CD4-positive, alpha-beta T cell (primary cell): ENCODE measurements around the gene FAM187B. TPM values are rescaled to one million over a fixed set of nuclear protein-coding genes. Genes with fewer than 3 reads are reported as not detected.

Experiments used
- ATAC-seq: fragments of 200-7000 bp; cut with Tn5 transposase; one replicate; pipeline ENCODE4 v1.10.0; 2022; ENCODE audit warnings: mild to moderate bottlenecking; ENCODE audit not compliant: poor library complexity
- CTCF ChIA-PET: fragments of 350-600 bp; sonication (Branson Sonifier 250); formaldehyde crosslinking; loops from one replicate; lab custom pipeline; 2021; ENCODE audit warnings: antibody characterized with exemption, inconsistent platforms; lab: Charles Lee
- POLR2A ChIA-PET: fragments of 350-600 bp; sonication (Branson Sonifier 250); formaldehyde crosslinking; loops from one replicate; lab custom pipeline; 2021; ENCODE audit warnings: antibody characterized with exemption, inconsistent platforms; lab: Charles Lee
- DNase-seq, 14 experiments: peaks; one replicate each; pipeline ENCODE4 v3.0.0-alpha.2; 2013 to 2020; ENCODE audit warnings: mixed read lengths in 2 of 14
- H3K27ac ChIP-seq, 2 donors: one replicate each; pipeline versions ENCODE4 v1.5.1 to v1.7.0; 2013; ENCODE audit warnings: low read length in 2 of 2, low read depth in 1 of 2, mild to moderate bottlenecking in 1 of 2
- H3K27me3 ChIP-seq, 2 experiments: 1 replicate in 1 of 2; 2 replicates in 1 of 2; pipeline versions ENCODE4 v1.6.1 to v1.7.0; 2013; ENCODE audit warnings: low read length in 2 of 2, control low read depth in 1 of 2, mild to moderate bottlenecking in 1 of 2, moderate library complexity in 1 of 2; ENCODE audit not compliant: insufficient read depth in 2 of 2, control insufficient read depth in 1 of 2
- H3K36me3 ChIP-seq: one replicate; pipeline ENCODE4 v1.6.1; 2013; ENCODE audit warnings: low read length, control low read depth; ENCODE audit not compliant: insufficient read depth
- H3K4me1 ChIP-seq: one replicate; pipeline ENCODE4 v1.6.1; 2013; ENCODE audit warnings: low read length, control low read depth; ENCODE audit not compliant: insufficient read depth
- H3K4me3 ChIP-seq: one replicate; pipeline ENCODE4 v1.5.1; 2013; ENCODE audit warnings: mild to moderate bottlenecking, low read length, moderate library complexity
- H3K9me3 ChIP-seq, 2 experiments: 1 replicate in 1 of 2; 2 replicates in 1 of 2; pipeline versions ENCODE4 v1.6.1 to v1.7.0; 2013; ENCODE audit warnings: low read length in 2 of 2, mild to moderate bottlenecking in 2 of 2, control low read depth in 1 of 2, moderate library complexity in 1 of 2; ENCODE audit not compliant: control insufficient read depth in 1 of 2, insufficient read depth in 1 of 2
- H3K27ac Mint-ChIP-seq: one replicate; pipeline ENCODE4 v1.8.0; 2020; ENCODE audit warnings: mixed read lengths
- H3K27me3 Mint-ChIP-seq: one replicate; pipeline ENCODE4 v1.8.0; 2021; ENCODE audit warnings: mixed read lengths
- H3K36me3 Mint-ChIP-seq: one replicate; pipeline ENCODE4 v1.8.0; 2021; ENCODE audit warnings: low read depth, mixed read lengths
- H3K4me1 Mint-ChIP-seq: one replicate; pipeline ENCODE4 v1.8.0; 2021; ENCODE audit warnings: low read depth, mixed read lengths
- H3K4me3 Mint-ChIP-seq: one replicate; pipeline ENCODE4 v1.8.0; 2020; ENCODE audit warnings: mild to moderate bottlenecking, mixed read lengths
- H3K9me3 Mint-ChIP-seq: one replicate; pipeline ENCODE4 v1.8.0; 2020; ENCODE audit warnings: mixed read lengths
- CTCF ChIP-seq: fragments of 200-600 bp; IDR thresholded peaks from one replicate; pipeline ENCODE4 v1.8.0; 2022; ENCODE audit warnings: antibody characterized with exemption, mild to moderate bottlenecking
- intact Hi-C, 2 experiments: fragments of 100-400 bp; cut with DNase I in 1 of 2; cut with micrococcal nuclease in 1 of 2; formaldehyde crosslinking; loops; one replicate each; pipeline versions ENCODE4 v1.15.1 to v1.9.0; 2023 to 2025; cut with DNase I, micrococcal nuclease
- total RNA-seq, 174 experiments: library from RNA in 2 of 174; stranded (reverse) in 2 of 174; gene quantifications; one replicate each; pipeline ENCODE4 v1.2.3 and lab custom pipeline; 2021 to 2026

FAM187B gene
- total RNA-seq, 2 experiments from 2014 or later = not detected

GRCh38 chr19:35224681-35225571 lies 3.6 kb downstream of the FAM187B start:
- POLR2A ChIA-PET = interaction anchor here (0.9 to 1.3 kb wide), 2 partner anchors 13 to 71 kb away, joined by 3 to 6 read pairs; no protein-coding TSS in a partner anchor
- Mint-ChIP-seq H3K4me1 (peaks cover 29% of the 10 kb centered on the region), H3K9me3 (no peaks in the 10 kb centered on the region), H3K27me3 (no peaks in the 10 kb centered on the region), H3K4me3 (no peak overlapping the region), H3K27ac (no peak overlapping the region), H3K36me3 (no peaks in the 10 kb centered on the region)
- DNase-seq = no peak
- peaks cover 46% of the 10 kb centered on the region for H3K4me1 ChIP-seq
- H3K9me3 ChIP-seq = peaks cover 0 to 6% of the 10 kb centered on the region in 2 experiments
- H3K36me3 ChIP-seq = no peaks in the 10 kb centered on the region
- CTCF ChIA-PET = no interaction called here
- intact Hi-C loops = no loop called here
- no peak for TF ChIP-seq CTCF
- H3K27me3 ChIP-seq = no peaks in the 10 kb centered on the region
- H3K4me3 ChIP-seq = no peak overlapping the region
- ATAC-seq = no peak
- H3K27ac ChIP-seq = no peak overlapping the region

GRCh38 chr19:35223862-35224505 lies 4.6 kb downstream of the FAM187B start:
- Histone ChIP-seq H3K27ac (no peak overlapping the region), H3K4me1 (peaks cover 47% of the 10 kb centered on the region), H3K4me3 (no peak overlapping the region), H3K27me3 (no peaks in the 10 kb centered on the region), H3K9me3 (peaks cover 0 to 6% of the 10 kb centered on the region in 2 experiments), H3K36me3 (no peaks in the 10 kb centered on the region)
- POLR2A ChIA-PET = interaction anchor here (0.7 to 2.0 kb wide), 2 partner anchors 11 to 12 kb away, joined by 3 to 6 read pairs; no protein-coding TSS in a partner anchor
- intact Hi-C loops = no loop called here
- DNase-seq = no peak
- H3K36me3 Mint-ChIP-seq = no peaks in the 10 kb centered on the region
- TF ChIP-seq CTCF = no peak
- no peaks in the 10 kb centered on the region for H3K9me3 Mint-ChIP-seq
- CTCF ChIA-PET = no interaction called here
- no peak overlapping the region for H3K27ac Mint-ChIP-seq
- no peak for ATAC-seq
- H3K4me3 Mint-ChIP-seq = no peak overlapping the region
- no peaks in the 10 kb centered on the region for H3K27me3 Mint-ChIP-seq
- H3K4me1 Mint-ChIP-seq = peaks cover 35% of the 10 kb centered on the region

- H3K27ac ChIP-seq = no peak overlapping the region
- no peak for ATAC-seq
- no peaks in the 10 kb centered on the region for H3K27me3 Mint-ChIP-seq
- no peaks in the 10 kb centered on the region for H3K36me3 Mint-ChIP-seq
- peaks cover 35% of the 10 kb centered on the region for H3K4me1 Mint-ChIP-seq
- H3K27me3 ChIP-seq = no peaks in the 10 kb centered on the region
- H3K4me3 Mint-ChIP-seq = no peak overlapping the region
- ChIA-PET POLR2A (interaction anchor here (0.7 to 2.0 kb wide), 3 partner anchors 12 to 17 kb away, joined by 3 to 6 read pairs (median 3); no protein-coding TSS in a partner anchor), CTCF (interaction anchor here (0.9 kb wide), 1 partner anchor 11 kb away, joined by 3 read pairs; no protein-coding TSS in a partner anchor)
- no peaks in the 10 kb centered on the region for H3K36me3 ChIP-seq
- H3K9me3 ChIP-seq = peaks cover 0 to 6% of the 10 kb centered on the region in 2 experiments
- intact Hi-C loops = no loop called here
- H3K9me3 Mint-ChIP-seq = peaks cover 2% of the 10 kb centered on the region
- H3K4me1 ChIP-seq = peaks cover 47% of the 10 kb centered on the region
- no peak overlapping the region for H3K4me3 ChIP-seq
- no peak for TF ChIP-seq CTCF
- no peak for DNase-seq
- no peak overlapping the region for H3K27ac Mint-ChIP-seq
Measured at GRCh38 chr19:35223084-35223790, 5.3 kb downstream of the FAM187B start.
